K562 (cell line): ENCODE measurements around the gene MVP. TPM values are rescaled to one million over a fixed set of nuclear protein-coding genes. Genes with fewer than 3 reads are reported as not detected.

Source experiments
- BCL6 ChIP-seq: fragments of 250-450 bp; sonication (Bioruptor Pico); IDR thresholded peaks from 2 replicates; pipeline ENCODE4 v1.4.0; 2020
- BRF1 ChIP-seq: IDR thresholded peaks from 3 replicates; pipeline ENCODE4 v1.6.1; 2011; ENCODE audit warnings: borderline replicate concordance, mild to moderate bottlenecking; ENCODE audit not compliant: insufficient read length; ENCODE audit errors: extremely low read depth
- CREB1 ChIP-seq, 2 experiments: sonication (generic) in 1 of 2; formaldehyde crosslinking in 1 of 2; IDR thresholded peaks; 2 replicates each; pipeline versions ENCODE4 v1.6.1 to v1.8.0; 2012 to 2022; ENCODE audit warnings: inconsistent platforms in 1 of 2, mild to moderate bottlenecking in 1 of 2, missing genetic modification reagents in 1 of 2, moderate library complexity in 1 of 2
- FOXJ3 ChIP-seq: sonication (generic); formaldehyde crosslinking; IDR thresholded peaks from 2 replicates; pipeline ENCODE4 v1.4.0; 2020; ENCODE audit warnings: mild to moderate bottlenecking, missing genetic modification reagents
- HDAC6 ChIP-seq: IDR thresholded peaks from 2 replicates; pipeline ENCODE4 v1.6.1; 2012; ENCODE audit warnings: low read depth, mild to moderate bottlenecking, control low read depth, inconsistent platforms, low read length, moderate library complexity
- ILF3 ChIP-seq: fragments of 450-650 bp; IDR thresholded peaks from 2 replicates; pipeline ENCODE4 v1.6.1; 2018; ENCODE audit warnings: antibody characterized with exemption, mild to moderate bottlenecking, moderate library complexity, borderline replicate concordance
- MCM5 ChIP-seq: fragments of 450-650 bp; IDR thresholded peaks from 2 replicates; pipeline ENCODE4 v1.6.1; 2016; ENCODE audit warnings: low read depth
- PURB ChIP-seq: sonication (generic); formaldehyde crosslinking; IDR thresholded peaks from 2 replicates; pipeline ENCODE4 v1.9.0; 2021; ENCODE audit warnings: low read depth, mild to moderate bottlenecking, missing genetic modification reagents
- RFX1 ChIP-seq: fragments of 450-650 bp; IDR thresholded peaks from 2 replicates; pipeline ENCODE4 v1.6.1; 2016; ENCODE audit warnings: mild to moderate bottlenecking, moderate library complexity
- SMC3 ChIP-seq: conservative IDR thresholded peaks from 2 replicates; pipeline ENCODE4 v1.6.1; 2011; ENCODE audit warnings: low read depth, low read length, improper control_type of control experiment; ENCODE audit not compliant: insufficient read depth
- SNAPC5 ChIP-seq: fragments of 250-450 bp; sonication (Bioruptor Pico); IDR thresholded peaks from 2 replicates; pipeline ENCODE4 v1.8.0; 2021; ENCODE audit warnings: moderate library complexity, mild to moderate bottlenecking, inconsistent platforms
- SPI1 ChIP-seq: IDR thresholded peaks from 2 replicates; pipeline ENCODE4 v1.6.1; 2011; ENCODE audit warnings: low read depth, low read length, control low read depth, borderline replicate concordance
- SUPT5H ChIP-seq: fragments of 450-650 bp; IDR thresholded peaks from 2 replicates; pipeline ENCODE4 v1.6.1; 2016
- TAF15 ChIP-seq: fragments of 200-400 bp; formaldehyde crosslinking; IDR thresholded peaks from 2 replicates; pipeline ENCODE4 v1.6.1; 2017; ENCODE audit warnings: mild to moderate bottlenecking, low read depth, low read length, moderate library complexity
- USF2 ChIP-seq: sonication (generic); formaldehyde crosslinking; IDR thresholded peaks from 2 replicates; pipeline ENCODE4 v1.5.0; 2020; ENCODE audit warnings: missing genetic modification reagents
- ZBTB26 ChIP-seq: fragments of 450-650 bp; formaldehyde crosslinking; IDR thresholded peaks from 2 replicates; pipeline ENCODE4 v1.4.0; 2022; ENCODE audit warnings: missing genetic modification characterization
- ZHX1 ChIP-seq: fragments of 150-350 bp; conservative IDR thresholded peaks from 2 replicates; pipeline ENCODE4 v1.6.1; 2014; ENCODE audit warnings: low read length
- ZNF23 ChIP-seq: fragments of 250-450 bp; sonication (Bioruptor Pico); IDR thresholded peaks from 2 replicates; pipeline ENCODE4 v1.4.0; 2020; ENCODE audit warnings: mild to moderate bottlenecking
- ZNF57 ChIP-seq: fragments of 450-650 bp; formaldehyde crosslinking; IDR thresholded peaks from 2 replicates; pipeline ENCODE4 v1.4.0; 2020; ENCODE audit warnings: mild to moderate bottlenecking, moderate library complexity
- polyA plus RNA-seq, 8 experiments: library from polyadenylated mRNA; depleted of rRNA in 4 of 8; stranded (reverse) in 5 of 8; unstranded in 3 of 8; fragments of >200 nt; fragmentation: Nextera tagmentation in 2 of 8; fragmentation: Illumina TruSeq in 1 of 8; extraction: Ambion mirVana in 2 of 8; extraction: Trizol in 1 of 8; gene quantifications; 2 replicates each; pipeline versions ENCODE4 v1.2.1 to v1.2.3, GENCODE V29; 2011 to 2014; ENCODE audit warnings: inconsistent platforms in 1 of 8, missing spikeins in 1 of 8
- total RNA-seq, 7 experiments: library from RNA; depleted of rRNA in 6 of 7; stranded (reverse); fragments of >200 nt in 6 of 7; fragmentation: Illumina TruSeq in 2 of 7; extraction: Trizol in 2 of 7; gene quantifications; 2 replicates each; pipeline versions ENCODE4 v1.2.1 to v1.2.3, GENCODE V29; 2011 to 2021; ENCODE audit warnings: low replicate concordance in 1 of 7
- TF ChIP-seq, protein P1 (sequence below): IDR thresholded peaks from 3 replicates; pipeline ENCODE4 v1.6.1; 2011; ENCODE audit warnings: borderline replicate concordance, mild to moderate bottlenecking, moderate library complexity; ENCODE audit not compliant: insufficient read length; ENCODE audit errors: extremely low read depth

Gene MVP
- total and polyA plus RNA-seq, 9 of the 15 experiments (the other 6 are each of a cell fraction or from before 2014, with no cell fraction given), result 0.39 to 1.9 (median 0.76) TPM; not detected in 2

GRCh38 chr16:29815793-29816693 lies 4.2 kb upstream of the MVP start, which contains the start of gene PAGR1 (continued):
- TF ChIP-seq CREB1 (IDR thresholded peaks at IDR 0.05), result peak; percentile 91
- peak; percentile 95 for TF ChIP-seq CREB1 (CRISPR knock-in tag; IDR thresholded peaks at IDR 0.05)
- TF ChIP-seq BRF1, result no peak
- no peak; the same call in 1 of the 2 replicates for TF ChIP-seq TAF15
- no peak for TF ChIP-seq PURB (CRISPR knock-in tag)
- TF ChIP-seq SPI1, result peak; percentile 90
- TF ChIP-seq ILF3, result no peak
- no peak for TF ChIP-seq HDAC6
- TF ChIP-seq SMC3, result peak; percentile 30
- TF ChIP-seq MCM5, result no peak
- TF ChIP-seq USF2, result no peak
- TF ChIP-seq BCL6 (CRISPR knock-in tag), result no peak
- no peak; the same call in 1 of the 2 replicates for TF ChIP-seq ZHX1
- peak; percentile 78; the same call in 1 of the 2 replicates for TF ChIP-seq ZNF57 (CRISPR knock-in tag)
- TF ChIP-seq SNAPC5 (CRISPR knock-in tag), result no peak
- no peak for TF ChIP-seq RFX1
- TF ChIP-seq ZNF23, result 0 out of 2 replicates have a peak, but pooled peaks have one; percentile 45
- TF ChIP-seq, protein P1, sequence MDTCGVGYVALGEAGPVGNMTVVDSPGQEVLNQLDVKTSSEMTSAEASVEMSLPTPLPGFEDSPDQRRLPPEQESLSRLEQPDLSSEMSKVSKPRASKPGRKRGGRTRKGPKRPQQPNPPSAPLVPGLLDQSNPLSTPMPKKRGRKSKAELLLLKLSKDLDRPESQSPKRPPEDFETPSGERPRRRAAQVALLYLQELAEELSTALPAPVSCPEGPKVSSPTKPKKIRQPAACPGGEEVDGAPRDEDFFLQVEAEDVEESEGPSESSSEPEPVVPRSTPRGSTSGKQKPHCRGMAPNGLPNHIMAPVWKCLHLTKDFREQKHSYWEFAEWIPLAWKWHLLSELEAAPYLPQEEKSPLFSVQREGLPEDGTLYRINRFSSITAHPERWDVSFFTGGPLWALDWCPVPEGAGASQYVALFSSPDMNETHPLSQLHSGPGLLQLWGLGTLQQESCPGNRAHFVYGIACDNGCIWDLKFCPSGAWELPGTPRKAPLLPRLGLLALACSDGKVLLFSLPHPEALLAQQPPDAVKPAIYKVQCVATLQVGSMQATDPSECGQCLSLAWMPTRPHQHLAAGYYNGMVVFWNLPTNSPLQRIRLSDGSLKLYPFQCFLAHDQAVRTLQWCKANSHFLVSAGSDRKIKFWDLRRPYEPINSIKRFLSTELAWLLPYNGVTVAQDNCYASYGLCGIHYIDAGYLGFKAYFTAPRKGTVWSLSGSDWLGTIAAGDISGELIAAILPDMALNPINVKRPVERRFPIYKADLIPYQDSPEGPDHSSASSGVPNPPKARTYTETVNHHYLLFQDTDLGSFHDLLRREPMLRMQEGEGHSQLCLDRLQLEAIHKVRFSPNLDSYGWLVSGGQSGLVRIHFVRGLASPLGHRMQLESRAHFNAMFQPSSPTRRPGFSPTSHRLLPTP, result no peak
- TF ChIP-seq FOXJ3 (CRISPR knock-in tag), result no peak
- TF ChIP-seq SUPT5H, result peak; percentile 87
- peak; percentile 77; the same call in 1 of the 2 replicates for TF ChIP-seq ZBTB26 (CRISPR knock-in tag)
